Activated CD4-positive, CD25-positive, alpha-beta regulatory T cell treated with anti-CD3 and anti-CD28 coated beads, Interleukin-2, amount 50 U/mL, for 72 hours (primary cell): ENCODE data around the gene ASB11.
A peak's percentile ranks its signal among the peaks of the same experiment; 100 is the strongest.
"Not testable (repeated sequence)": the region's sequence is repeated elsewhere in the genome, so short reads cannot be mapped to it uniquely, and the experiment has no call there.

Experiments used
- DNase-seq: peaks from one replicate; pipeline ENCODE4 v3.0.0; 2021

Gene ASB11, protein sequence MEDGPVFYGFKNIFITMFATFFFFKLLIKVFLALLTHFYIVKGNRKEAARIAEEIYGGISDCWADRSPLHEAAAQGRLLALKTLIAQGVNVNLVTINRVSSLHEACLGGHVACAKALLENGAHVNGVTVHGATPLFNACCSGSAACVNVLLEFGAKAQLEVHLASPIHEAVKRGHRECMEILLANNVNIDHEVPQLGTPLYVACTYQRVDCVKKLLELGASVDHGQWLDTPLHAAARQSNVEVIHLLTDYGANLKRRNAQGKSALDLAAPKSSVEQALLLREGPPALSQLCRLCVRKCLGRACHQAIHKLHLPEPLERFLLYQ

DNA sequence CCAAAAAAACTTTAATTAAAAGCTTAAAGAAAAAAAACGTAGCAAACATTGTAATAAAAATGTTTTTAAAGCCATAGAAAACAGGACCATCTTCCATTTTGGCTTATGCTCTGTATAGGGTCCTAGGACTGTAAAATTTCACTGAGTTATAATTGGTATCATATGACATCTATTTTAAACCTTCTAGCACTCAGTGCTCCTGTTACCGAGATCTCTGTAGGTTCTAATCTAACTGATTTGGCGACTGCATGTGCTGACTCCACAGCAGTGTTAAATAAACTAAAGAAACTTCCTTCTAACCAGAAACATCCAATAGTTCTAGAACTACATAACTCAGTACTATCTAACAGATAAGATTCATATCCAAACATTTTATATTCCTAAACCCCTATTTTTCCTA, at the start of gene ASB11:
Gene ASB11 (minus strand): TSS at position 132 of the 400 bp plus-strand sequence. CDS start 35 bp downstream, at position 97.
- no peak for DNase-seq

DNA sequence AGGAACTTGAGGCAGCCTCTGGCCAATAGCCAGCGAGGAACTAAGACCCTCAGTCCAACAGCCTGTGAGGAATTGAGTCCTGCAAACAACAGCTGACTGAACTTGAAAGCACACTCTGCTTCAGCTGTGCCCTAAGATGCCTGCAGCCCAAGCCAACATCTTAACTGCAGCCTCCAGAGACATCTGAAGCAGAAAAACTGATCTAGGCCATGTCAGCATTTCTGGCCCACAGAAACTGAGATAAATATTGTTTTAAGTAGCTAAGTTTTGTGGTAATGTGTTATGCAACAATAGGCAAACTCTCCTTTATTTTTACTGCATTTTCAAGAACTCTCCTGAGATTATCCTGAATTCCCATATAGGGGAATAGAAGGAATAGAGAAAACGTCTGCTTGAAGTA, 44.3 kb upstream of the ASB11 start:
- no peak for DNase-seq

DNA sequence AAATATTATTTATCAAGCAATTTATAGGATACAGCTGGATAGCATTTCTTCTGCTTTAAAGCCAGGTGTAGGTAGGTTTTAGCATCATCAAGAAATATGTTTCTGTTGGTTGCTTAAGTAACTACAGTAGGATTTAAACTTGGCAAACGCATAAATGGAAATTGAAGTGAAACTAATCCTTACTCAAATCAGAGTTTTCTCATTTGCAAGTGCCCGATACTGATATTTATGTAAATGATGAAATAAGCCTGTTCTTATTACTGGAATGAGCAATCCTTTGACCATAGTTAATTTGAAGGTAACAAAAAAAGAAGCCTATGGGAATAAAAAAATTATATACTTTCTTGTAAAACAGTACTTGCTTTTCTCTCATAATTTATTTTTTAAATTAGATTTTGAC, 43.1 kb upstream of the ASB11 start:
- no peak for DNase-seq

DNA sequence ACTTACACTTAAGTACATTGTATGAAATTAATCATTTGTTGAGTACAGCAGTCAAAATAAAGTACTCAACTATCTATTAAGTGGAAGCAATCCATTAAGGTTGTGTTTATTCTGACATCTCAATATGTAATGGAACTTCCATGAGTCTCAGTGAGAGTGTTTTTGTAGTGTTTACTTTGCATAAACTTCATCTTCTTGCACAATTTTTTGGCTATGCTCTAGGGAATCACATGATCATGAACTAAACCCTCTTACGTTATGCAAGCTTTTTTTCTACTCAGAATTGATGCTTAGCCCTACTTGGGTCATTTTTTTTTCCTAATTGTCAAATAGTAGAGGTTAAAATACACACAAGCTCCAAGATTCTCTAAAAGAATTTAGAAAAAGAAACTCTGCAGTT, 41.0 kb upstream of the ASB11 start:
- DNase-seq = no peak

DNA sequence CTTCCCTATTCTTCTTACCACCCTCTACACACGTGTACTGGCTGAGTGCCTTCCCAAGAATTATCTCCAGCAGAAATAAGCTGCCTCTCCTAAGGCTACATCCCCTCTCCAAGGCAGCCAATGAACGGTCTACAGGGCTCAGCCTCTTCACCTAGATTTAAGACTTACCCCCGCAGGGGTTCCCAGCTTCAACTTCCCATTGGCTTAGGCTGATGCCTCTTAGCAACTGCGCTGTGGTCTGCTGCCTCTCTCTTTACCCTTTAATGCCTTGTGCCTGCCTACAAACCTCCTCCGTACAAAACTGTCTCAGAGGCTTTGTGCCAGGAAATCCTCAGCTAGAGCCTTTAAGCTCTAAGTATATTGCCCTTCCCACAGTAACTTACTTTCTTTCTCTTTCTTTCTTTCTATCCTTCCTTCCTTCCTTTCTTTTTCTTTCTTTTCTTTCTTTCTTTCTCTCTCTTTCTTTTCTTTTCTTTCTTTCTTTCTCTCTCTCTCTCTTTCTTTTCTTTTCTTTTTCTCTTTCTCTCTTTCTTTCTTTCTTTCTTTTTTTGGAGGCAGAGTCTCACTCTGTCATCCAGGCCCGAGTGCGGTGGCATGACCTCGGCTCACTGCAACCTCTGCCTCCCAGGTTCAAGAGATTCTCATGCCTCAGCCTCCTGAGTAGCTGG, 35.0 kb upstream of the ASB11 start:
- no peak for DNase-seq

DNA sequence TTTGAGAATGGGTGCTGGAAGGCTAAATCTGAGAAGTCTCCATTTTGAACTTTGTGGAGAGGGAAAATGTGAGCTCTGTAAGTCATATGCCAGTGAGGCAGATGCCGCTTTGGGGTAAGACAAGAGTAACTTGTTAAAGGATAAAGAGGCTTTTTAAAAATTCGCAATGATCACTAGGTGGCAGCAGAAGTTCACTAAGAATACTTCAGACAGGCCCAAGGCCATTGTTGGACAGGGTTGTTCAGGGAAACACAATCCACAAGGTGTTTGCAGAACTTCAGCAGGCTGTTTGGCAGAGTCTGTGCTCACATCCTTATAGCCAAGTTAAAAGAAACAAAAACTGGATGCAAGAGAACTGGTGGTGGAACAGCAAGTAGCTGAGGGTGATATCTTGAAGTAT, 33.6 kb upstream of the ASB11 start:
- DNase-seq = no peak

DNA sequence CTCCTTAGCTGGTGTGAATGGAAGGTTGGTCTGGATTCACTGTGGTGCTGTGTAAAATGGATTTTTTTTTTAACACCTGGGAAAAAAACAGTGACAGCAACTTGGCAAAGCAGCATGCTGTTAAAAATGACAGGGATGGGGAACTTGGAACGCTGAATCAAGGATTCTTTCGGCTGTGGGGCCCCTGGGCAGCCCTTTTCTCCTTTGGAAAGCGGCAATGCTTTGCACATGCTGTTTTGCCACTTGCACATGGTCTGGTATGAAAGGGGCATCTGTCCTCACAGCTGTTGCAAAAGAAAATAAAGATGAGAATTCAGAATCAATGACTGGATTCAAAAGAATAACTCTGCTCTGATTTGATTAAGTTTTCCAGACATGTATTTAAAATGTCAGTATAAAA, 30.5 kb upstream of the ASB11 start:
- no peak for DNase-seq

DNA sequence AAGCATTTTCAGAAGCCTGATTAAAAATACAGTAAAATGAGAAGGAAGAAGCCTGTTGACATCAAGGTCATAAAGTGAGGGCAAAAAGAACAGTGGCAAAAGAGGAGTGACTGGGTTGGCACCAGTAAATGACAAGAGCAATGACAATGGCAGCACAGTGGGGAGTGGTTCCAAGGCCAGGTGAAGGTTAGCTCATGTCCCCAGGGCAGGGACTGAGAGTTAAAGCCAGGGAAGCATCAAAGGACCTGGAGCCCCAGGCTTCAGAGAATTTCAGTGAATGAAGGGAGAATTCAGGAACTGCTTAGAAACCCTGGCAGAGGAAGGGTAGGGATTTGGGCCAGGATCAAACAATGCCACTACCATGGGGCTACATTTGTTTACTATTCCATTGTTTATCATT, 28.7 kb upstream of the ASB11 start:
- no peak for DNase-seq

DNA sequence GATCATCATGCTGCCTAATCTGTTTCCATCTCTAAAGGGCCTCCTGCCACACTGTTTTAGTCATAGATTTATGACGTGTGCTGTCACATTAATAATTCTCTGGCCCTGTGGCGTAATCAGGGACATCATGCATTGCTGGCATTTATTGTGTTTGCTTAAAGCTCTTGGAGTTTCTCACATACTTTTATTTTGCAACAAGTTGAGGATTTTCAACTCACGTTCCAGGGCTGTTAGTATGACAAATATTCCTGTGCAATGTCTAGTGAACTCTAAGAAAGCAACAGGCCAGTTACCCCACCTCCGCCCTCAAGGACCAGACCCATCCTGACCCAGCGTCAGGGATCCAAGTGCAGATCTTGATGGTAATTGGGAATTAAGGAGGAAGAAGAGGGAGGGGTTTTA, 27.6 kb upstream of the ASB11 start:
- DNase-seq = no peak

DNA sequence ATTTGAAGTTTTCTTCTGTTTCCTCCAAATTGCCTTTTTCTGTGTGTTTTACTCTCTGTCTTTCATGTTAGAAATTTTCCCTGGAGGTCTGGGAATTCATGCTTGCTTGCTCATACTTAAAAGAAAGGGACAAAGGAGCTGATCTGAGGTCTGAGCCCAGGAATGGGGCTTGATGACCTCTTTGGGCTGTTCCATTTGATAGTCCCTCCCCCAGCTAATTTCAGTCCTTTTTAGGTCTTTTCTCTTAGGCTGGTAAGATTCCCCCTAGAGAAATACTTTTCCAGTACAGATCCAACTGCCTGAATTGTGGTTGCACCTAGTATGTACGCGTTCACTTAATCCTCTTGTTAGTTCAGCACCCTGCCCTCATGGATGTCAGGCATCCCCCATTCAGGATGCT, 25.4 kb upstream of the ASB11 start:
- DNase-seq = no peak

DNA sequence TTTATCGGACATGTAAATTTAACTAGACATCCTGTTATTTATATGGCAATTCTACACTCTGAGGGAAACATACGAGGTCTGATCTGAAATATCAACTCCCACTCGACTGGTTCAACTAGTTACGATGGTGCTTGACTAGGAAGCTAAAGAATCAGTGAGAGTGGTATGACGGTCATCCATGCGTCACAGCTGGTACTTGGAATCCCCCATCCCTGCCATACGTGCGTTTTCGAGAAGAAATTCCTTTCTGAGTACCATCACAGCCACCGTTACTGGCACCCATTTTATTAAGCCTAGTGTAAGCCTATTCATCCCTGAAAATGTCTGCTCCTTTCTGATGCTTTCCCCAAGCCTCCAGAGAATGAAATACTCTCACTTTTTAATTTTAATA, 20.6 kb upstream of the ASB11 start:
- no peak for DNase-seq

DNA sequence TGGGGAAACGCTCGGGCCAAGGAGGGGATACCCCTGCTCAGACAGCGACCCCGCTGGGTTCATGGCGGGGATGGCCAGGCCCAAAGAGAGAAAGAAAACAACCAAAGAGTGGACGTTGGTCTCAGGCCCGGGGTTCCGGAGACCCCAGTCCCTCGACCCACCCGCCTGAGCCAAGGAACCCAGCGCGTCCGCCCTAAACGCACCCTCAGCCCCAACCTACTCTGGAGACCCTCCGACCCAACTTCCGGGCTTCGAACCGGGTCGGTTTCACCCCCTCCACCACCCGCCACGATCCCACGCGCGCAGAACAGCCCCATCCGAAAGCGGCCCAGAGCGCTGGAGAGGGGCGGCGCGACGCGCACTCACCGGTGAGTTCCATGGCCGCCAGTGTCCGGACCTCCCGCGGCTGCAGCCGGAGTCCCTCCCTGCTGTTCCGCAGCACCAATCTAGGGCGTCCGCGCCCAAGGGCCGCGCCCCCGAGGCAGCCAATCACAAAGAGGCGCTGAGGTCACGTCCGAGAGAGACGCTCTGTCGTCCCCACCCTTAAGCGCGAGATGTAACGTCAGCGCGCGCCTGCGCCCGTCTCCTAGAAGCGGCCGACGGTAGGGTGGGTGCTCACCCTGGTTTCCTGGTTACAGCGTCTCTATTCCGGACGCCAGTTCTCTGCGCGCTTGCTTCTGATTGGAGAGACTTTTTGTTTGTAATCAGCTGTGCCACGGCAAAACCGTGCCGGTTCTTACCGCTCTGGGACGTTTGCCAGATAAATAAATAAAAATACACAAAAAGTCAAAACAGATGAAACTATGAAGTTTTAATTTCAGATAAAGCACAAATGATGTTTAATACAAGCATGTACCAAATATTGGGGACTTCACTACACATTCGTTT, 19.9 kb upstream of the ASB11 start, which contains the start of gene PIGA:
Gene PIGA (minus strand): TSS at position 389 of the 888 bp plus-strand sequence. CDS start 3,593 bp downstream, outside the sequence.
- DNase-seq = peak; percentile 85

DNA sequence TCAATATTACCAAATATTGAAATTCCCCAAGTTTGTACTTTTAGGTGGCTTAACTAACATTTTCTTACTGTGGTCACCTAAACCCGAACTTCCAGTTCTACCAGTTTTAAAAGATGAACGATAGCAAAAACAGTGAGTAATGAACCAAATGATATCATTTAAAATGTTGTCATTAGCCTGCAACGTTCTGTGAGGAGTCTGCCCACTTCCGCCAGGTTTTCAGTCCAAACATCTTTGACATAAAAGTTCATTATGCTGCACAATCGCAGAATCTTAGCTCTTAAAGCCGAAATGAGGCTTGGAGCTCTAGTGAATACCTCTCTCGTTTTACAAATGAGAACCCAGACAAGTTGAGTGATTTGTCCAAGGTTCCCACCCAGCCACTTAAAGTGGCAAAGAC, 19.1 kb upstream of the ASB11 start:
- DNase-seq = no peak

DNA sequence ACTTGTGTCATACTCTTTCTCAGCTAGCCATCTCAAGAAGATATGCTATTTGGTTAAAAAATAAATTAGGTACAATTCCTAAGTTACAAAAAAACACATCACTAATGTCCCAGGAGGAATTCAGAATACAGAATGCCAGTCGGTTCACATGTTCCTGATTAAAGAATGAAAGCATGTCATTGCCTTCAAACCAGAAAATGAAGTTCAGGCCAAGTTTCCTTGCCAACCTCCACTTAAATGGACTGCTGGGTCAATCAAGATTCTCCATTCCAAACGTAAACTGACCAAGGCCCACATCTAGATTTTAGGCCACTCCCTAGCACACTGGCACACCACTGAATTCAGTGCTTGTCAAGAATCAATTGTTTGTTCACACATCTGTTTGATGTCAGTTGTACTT, 13.4 kb upstream of the ASB11 start:
- no peak for DNase-seq

DNA sequence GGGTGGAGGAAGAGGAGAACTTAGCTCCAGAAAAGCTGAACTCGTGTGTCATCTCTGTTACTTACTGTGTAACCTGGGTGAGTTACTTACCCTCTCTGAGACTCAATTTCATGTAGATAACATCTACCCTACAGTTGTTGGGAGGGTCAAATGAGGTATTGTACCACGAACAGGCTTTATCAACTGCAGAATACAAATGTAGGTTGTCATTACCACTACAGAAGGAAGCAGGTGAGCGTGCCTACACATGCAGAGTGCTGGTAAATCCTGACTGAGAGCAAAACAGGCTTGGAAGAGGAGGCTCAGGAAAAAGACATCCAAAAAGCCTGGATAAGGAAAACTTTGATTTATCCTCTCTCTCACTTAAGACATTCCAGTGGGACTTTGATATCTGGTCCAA, 12.7 kb upstream of the ASB11 start:
- DNase-seq = no peak

DNA sequence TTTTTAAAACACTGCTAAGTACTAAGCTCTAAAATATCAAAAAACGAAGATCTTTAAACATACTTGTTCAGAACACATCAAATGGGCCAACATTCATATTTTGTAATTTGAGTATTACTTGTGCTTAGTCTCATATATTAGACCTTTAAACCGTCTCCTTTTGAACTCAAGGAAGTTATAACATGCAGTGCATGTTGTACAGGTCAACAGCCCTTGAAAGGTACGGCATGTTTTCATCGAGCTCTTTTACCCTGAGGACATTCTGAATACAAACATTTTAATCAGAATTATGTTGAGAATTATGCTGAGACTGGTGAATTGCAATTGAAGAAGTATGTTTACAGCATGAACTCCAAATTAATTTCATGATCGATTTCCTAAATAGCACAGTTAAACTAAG, 7.0 kb upstream of the ASB11 start:
- DNase-seq = no peak

DNA sequence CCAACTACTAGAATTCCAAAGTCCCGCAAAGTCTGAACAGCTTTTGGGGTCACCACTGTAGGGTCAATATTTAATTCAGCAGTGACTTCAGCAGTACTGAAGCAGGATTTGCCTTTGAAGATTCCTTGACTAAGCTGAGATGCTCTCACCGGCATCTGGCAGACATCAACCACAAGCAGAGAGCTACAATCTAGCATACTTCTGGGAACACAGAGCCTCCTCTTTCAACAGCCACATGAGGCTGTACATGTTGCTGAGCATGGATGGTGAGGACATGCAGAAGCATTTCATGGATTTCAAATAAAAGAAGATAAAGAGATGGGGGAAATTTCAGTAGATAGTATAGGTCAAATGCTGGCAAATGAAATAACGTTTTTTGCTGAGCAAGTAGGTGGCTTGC, 6.6 kb upstream of the ASB11 start:
- no peak for DNase-seq

DNA sequence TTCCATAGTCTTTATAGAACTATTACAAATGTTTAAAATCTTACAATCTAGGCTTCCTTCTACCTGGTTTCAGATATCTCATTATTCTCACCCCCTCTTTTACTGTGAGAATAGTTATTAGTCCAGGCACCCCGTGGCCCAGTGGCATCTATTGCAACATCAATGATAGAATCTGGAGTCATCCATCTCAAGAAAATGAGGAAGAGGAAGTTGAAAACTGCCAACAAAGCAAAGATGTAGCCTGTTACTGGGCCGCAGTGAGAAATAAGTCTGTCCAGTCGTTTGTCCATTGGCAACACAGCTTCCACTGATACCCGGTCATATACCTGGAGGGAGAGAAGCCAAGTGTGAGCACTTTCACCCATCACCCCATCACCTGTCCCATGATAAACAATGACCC, 6.0 kb upstream of the ASB11 start:
- no peak for DNase-seq

DNA sequence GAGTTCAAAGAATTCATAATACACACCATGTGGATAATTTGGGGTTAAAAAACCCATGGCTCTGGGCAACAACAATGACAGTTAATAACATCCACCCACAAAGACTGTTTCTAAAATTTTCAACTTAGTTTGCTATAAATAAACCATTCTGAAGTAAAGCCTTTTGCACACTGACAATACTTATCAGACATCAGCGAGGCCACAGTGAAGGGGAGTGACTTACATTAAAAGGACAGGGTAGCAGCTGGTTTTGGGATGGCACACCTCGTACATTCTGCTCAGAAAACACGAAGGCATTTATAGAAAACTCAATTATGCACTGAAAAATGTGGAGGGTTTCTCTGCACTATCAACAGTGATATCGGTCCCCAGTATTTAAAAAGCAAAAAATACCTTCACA, 4.9 kb upstream of the ASB11 start:
- DNase-seq = no peak

DNA sequence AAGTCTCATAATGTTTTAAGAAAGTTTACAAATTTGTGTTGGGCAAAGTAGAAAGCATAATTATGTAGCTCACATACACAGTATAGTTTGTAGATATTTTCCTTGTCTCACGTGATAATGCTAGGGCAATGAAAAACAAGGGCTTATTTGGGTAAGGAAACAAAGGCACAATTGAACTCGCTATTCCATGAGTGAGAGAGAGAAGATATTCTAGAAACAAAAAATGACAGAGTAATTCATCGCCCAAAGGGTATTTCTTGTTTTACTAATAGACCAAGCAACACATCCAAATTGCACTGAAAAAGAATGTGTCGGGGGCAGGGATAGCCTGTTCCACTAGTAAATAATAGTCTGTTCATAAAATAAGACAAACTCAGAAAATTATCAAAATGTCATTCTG, 3.6 kb upstream of the ASB11 start:
- no peak for DNase-seq

DNA sequence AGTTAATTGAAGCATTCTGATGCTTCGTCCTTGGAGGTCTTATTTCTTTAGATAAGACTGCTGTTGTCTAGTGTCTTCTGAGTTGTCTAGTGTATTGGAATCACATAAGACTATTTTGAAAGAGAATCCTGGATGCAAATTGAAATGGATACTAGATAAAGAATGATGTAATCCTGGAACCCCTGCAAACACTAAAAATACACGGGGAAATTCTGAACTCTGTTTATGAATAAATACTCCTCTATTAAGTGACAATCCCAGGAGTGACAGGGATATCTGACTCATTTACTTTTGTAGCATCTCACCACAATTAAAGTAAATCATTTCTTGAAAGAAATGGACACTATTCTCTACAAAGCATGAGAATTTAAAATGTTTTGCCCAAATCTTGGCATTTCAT, 968 bp downstream of the ASB11 start:
- DNase-seq = no peak

DNA sequence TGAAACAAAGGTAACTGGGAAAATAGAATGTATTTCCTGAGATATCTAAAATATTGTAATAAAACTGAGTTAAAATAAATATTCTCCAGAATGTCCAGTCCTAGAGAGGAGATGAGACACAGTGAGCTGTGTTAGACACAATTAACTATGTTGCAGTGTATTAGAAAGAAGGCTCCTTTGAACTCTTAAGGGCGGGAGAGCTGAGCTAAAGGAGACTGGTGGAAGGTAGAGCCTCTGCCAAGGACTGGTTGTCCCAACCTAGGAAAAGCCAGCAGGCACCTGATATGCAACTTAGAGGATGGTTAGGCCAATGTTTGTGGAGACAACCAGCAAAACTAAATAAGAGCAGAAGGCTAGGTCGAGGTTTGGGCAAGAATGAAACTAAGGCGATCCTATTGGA, 4.3 kb downstream of the ASB11 start:
- no peak for DNase-seq

DNA sequence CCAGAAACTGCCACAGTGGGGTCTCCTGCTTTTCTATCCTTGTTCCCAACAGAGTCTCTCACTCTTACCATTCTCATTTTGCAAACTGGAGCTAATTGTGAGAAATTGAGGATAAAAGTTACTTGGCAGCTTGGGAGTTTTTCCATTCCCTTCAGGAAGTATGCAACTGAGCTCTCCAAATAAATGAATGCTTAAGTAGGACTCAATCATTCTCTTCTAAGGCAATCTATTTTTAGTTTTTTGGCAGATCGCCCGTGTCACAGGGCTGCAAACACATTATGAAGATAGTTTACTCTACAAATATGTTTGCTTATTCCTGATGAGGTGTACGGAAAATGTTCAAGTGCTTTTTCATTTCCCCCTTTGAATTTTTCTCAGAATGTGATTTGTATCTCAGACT, 5.3 kb downstream of the ASB11 start:
- no peak for DNase-seq

DNA sequence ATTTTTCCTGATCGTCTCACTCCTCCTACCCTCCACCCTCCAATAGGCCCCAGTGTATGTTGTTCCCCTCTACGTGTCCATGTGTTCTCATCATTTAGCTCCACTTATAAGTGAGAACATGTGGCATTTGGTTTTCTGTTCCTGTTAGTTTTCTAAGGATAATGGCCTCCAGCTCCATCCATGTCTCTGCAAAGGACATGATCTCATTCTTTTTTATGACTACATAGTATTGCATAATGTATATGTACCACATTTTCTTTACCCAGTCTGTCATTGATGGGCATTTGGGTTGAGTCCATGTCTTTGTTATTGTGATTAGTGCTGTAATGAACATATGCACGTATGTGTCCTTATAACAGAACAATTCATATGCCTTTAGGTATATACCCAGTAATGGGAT, 9.5 kb downstream of the ASB11 start:
- DNase-seq = not testable (repeated sequence)
